Measurements from ENCODE around the gene SPOCK3. TPM values are rescaled to one million over a fixed set of nuclear protein-coding genes. Genes with fewer than 3 reads are reported as not detected.
"Not testable (repeated sequence)": the region's sequence is repeated elsewhere in the genome, so short reads cannot be mapped to it uniquely, and the experiment has no call there.

The SPOCK3 gene
- total and polyA plus RNA-seq, 8 donors, result 0.15 to 2.1 (median 0.92) TPM

DNA sequence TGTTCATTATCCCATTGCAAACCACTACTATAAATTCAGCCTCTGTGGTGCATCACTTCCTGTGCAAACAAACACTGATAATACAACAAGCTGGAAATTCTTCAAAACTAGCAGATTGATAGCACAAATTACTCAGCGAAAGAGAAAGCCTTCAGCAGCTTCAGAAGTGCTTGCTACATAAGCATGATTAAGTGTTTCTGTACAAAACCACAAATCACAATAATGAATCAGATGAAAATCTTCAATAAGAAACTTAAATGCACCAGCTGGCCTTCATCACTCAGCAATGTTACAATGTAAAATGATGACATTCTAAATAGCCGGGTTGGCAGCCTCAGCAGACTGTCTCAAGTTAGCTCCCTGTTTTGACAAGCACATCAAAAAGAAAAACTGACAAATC, 262.2 kb downstream of the SPOCK3 start:
- Histone ChIP-seq H3K4me1 (no peaks in the 10 kb centered on the region), H3K9me3 (peaks cover 0 to 23% of the 10 kb centered on the region in 2 donors), H3K4me3 (no peak overlapping the region), H3K27me3 (no peaks in the 10 kb centered on the region), H3K36me3 (no peaks in the 10 kb centered on the region), H3K27ac (no peak overlapping the region)
- ATAC-seq (no peak), DNase-seq (peak in 2 of 4 donors; percentile 3 to 5)
- intact Hi-C loops (cut with DNase I), result no loop called here
- TF ChIP-seq CTCF (IDR thresholded peaks at IDR 0.05), result no peak

DNA sequence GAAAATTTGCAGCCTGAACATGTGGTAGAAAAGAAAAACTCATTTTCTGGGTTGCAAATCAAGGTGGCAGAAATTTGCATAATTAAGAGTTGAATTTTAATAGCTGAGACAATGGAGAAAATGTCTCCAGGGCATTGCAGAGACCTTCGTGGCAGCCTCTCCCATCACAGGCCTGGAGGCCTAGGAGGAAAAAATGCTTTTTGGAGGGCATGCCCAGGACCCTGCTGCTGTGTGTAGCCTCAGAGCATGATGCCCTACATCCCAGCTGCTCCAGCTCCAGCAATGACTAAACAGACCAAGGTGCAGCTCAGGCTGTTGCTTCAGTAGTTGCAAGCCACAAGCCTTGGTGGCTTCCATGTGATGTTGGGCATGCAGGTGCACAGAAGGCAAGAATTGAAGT, 266.1 kb downstream of the SPOCK3 start:
- H3K4me1 ChIP-seq; intact Hi-C loops (cut with DNase I); H3K27me3 ChIP-seq; H3K27ac ChIP-seq; H3K36me3 ChIP-seq; H3K4me3 ChIP-seq; DNase-seq; ATAC-seq: not testable (repeated sequence)
- H3K9me3 ChIP-seq, result peaks cover 0 to 23% of the 10 kb centered on the region in 2 donors

DNA sequence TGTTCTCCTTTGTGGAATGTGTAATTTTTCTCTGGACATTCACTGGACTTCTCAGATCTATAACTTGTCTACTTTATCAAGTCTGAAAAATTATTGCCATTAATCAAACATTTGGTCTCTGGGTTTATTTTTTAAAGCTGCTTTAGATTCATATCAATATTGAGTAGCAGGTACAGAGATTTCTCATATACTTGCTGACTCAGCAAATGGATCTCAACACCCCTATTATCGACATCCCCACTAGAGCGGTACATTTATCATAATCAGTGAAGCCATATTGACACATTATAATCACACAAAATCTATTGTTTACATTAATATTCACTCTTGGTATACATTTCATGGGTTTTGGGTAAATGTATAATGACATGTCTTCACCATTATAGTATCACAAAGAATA, 268.7 kb downstream of the SPOCK3 start:
- no peaks in the 10 kb centered on the region for H3K36me3 ChIP-seq
- H3K27me3 ChIP-seq, result no peaks in the 10 kb centered on the region
- H3K27ac ChIP-seq, result no peak overlapping the region
- DNase-seq (no peak), ATAC-seq (no peak)
- TF ChIP-seq CTCF (IDR thresholded peaks at IDR 0.05), result no peak
- H3K4me1 ChIP-seq, result no peaks in the 10 kb centered on the region
- intact Hi-C loops (cut with DNase I), result no loop called here
- peaks cover 0 to 23% of the 10 kb centered on the region in 2 donors for H3K9me3 ChIP-seq
- H3K4me3 ChIP-seq, result no peak overlapping the region

DNA sequence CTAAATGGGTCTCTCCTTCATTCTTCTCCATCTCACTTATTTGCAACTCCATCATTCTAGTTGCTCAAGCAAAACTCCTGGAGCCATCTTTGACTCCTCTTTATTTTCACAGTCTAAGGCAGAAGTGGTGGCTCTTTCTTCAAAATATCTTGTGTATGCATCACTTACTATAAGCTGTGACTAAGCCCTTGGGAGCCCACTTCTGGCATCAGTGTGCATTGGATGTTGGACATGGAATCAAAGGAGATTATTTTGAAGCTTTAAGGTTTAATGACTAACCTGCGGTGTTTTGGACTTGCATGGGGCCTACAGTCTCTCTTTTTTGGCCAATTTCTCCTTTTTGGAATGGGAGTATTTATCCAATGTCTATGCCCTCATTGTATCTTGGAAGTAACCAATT, 276.8 kb downstream of the SPOCK3 start:
- no peak for TF ChIP-seq CTCF (IDR thresholded peaks at IDR 0.05)
- Histone ChIP-seq H3K27ac (no peak overlapping the region), H3K9me3 (peaks cover 0 to 11% of the 10 kb centered on the region in 2 donors), H3K36me3 (no peaks in the 10 kb centered on the region), H3K27me3 (no peaks in the 10 kb centered on the region), H3K4me1 (no peaks in the 10 kb centered on the region), H3K4me3 (no peak overlapping the region)
- intact Hi-C loops (cut with DNase I), result no loop called here
- ATAC-seq, result no peak
- DNase-seq, result no peak

DNA sequence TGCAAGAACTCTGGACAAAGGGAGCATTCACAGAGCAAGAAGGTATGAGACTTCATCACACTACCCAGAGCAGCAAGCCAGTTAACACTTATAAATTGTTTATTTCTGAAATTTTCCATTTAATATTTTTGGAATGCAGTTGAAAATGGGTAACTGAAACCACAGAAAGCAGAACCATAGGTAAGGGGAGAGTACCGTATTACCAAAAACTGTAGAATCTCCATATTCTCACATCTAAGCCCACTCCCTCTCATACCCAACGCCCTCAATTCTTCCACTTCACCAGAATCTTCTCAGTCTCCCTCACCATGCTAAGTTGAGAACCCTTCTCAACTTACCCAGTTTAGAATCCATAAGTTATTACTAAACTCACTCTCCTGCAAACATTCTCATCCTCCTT, 277.8 kb downstream of the SPOCK3 start:
- Histone ChIP-seq H3K36me3 (no peaks in the 10 kb centered on the region), H3K9me3 (peaks cover 0 to 11% of the 10 kb centered on the region in 2 donors), H3K4me3 (no peak overlapping the region), H3K27ac (no peak overlapping the region), H3K4me1 (no peaks in the 10 kb centered on the region), H3K27me3 (no peaks in the 10 kb centered on the region)
- no peak for DNase-seq
- TF ChIP-seq CTCF (IDR thresholded peaks at IDR 0.05), result no peak
- no peak for ATAC-seq
- intact Hi-C loops (cut with DNase I), result no loop called here

DNA sequence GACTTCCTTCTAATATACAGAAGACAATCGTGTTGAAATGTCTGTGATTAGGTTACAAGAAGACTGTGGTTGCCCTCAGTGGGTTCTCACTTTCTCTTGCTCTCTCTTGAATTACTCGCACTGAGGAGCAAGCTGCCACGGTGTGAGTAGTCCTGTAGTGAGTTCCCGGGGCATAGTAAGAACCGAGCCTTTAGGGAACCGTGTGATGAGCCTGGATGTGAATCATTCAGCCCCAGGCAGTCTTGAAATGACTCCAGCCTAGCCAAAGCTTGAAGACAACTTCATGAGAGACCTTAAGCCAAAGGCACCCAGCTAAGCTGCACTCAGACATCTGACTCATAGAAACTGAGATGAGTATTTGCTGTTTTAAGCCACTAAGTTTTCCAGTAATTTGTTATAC, 292.7 kb downstream of the SPOCK3 start:
- Histone ChIP-seq H3K27ac (no peak overlapping the region), H3K4me3 (no peak overlapping the region), H3K27me3 (no peaks in the 10 kb centered on the region), H3K9me3 (no peaks in the 10 kb centered on the region), H3K4me1 (no peaks in the 10 kb centered on the region), H3K36me3 (no peaks in the 10 kb centered on the region)
- DNase-seq (no peak), ATAC-seq (no peak)
- intact Hi-C loops (cut with DNase I), result no loop called here
- TF ChIP-seq CTCF (IDR thresholded peaks at IDR 0.05), result no peak
